HEK293T (cell line): ENCODE measurements around the gene ZNF474.

ENCODE experiments used
- ARNT ChIP-seq: fragments of 450-650 bp; IDR thresholded peaks from 2 replicates; pipeline ENCODE4 v1.6.1; 2017; ENCODE audit warnings: mild to moderate bottlenecking
- BHLHE40 ChIP-seq: fragments of 450-650 bp; IDR thresholded peaks from 2 replicates; pipeline ENCODE4 v1.6.1; 2016; ENCODE audit warnings: mild to moderate bottlenecking, moderate library complexity, borderline replicate concordance
- FOXA1 ChIP-seq: fragments of 450-650 bp; IDR thresholded peaks from 2 replicates; pipeline ENCODE4 v1.6.1; 2016; ENCODE audit warnings: mild to moderate bottlenecking
- FOXK2 ChIP-seq: fragments of 450-650 bp; IDR thresholded peaks from 2 replicates; pipeline ENCODE4 v1.6.1; 2016; ENCODE audit warnings: mild to moderate bottlenecking
- FOXM1 ChIP-seq: fragments of 450-650 bp; IDR thresholded peaks from 2 replicates; pipeline ENCODE4 v1.6.1; 2017; ENCODE audit warnings: mild to moderate bottlenecking, borderline replicate concordance
- HDGF ChIP-seq: fragments of 450-650 bp; IDR thresholded peaks from 2 replicates; pipeline ENCODE4 v1.6.1; 2017; ENCODE audit warnings: antibody characterized with exemption, borderline replicate concordance
- NFRKB ChIP-seq: fragments of 450-650 bp; IDR thresholded peaks from 2 replicates; pipeline ENCODE4 v1.6.1; 2016; ENCODE audit warnings: mild to moderate bottlenecking, moderate library complexity
- SP1 ChIP-seq: fragments of 450-650 bp; IDR thresholded peaks from 2 replicates; pipeline ENCODE4 v1.6.1; 2017
- ZNF384 ChIP-seq: fragments of 450-650 bp; IDR thresholded peaks from 2 replicates; pipeline ENCODE4 v1.6.1; 2016

DNA sequence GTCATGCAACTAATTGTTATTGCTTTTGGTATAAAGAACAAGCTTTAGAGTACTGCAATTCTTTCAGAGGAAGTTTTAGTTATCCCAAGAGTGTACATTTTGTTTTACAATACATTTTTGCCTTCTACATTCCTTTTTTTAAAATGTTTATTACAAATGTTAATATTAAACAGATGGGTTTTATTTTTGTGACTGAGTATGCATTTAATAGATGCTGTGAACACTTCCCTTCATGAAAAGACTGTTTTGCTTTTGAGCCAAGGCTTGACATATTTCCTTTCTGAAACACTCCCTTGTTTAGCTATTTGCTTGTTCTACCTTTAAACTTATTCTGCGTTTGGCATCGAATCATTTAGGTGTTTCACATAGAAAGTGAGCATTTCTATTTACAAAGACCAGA is 14.8 kb upstream of the ZNF474 start:
- TF ChIP-seq FOXK2 = no peak
- no peak for TF ChIP-seq ZNF384
- no peak for TF ChIP-seq NFRKB
- no peak for TF ChIP-seq BHLHE40
- TF ChIP-seq SP1 = no peak
- no peak for TF ChIP-seq FOXM1
- no peak for TF ChIP-seq HDGF
- no peak for TF ChIP-seq ARNT
- no peak for TF ChIP-seq FOXA1
